DND-41 (cell line): Measurements from ENCODE around the gene SCGB3A2.

Source experiments
- EZH2 ChIP-seq: IDR thresholded peaks from 3 replicates; pipeline ENCODE4 v1.6.1; 2012; ENCODE audit warnings: borderline replicate concordance, low read depth, mild to moderate bottlenecking, moderate library complexity, low read length, inconsistent platforms; ENCODE audit not compliant: severe bottlenecking
- TF ChIP-seq, protein P1 (sequence below): IDR thresholded peaks from 2 replicates; pipeline ENCODE4 v1.5.1; 2012; ENCODE audit warnings: borderline replicate concordance, low read length, moderate library complexity, mild to moderate bottlenecking; ENCODE audit not compliant: poor library complexity, severe bottlenecking; ENCODE audit errors: extremely low read depth

DNA sequence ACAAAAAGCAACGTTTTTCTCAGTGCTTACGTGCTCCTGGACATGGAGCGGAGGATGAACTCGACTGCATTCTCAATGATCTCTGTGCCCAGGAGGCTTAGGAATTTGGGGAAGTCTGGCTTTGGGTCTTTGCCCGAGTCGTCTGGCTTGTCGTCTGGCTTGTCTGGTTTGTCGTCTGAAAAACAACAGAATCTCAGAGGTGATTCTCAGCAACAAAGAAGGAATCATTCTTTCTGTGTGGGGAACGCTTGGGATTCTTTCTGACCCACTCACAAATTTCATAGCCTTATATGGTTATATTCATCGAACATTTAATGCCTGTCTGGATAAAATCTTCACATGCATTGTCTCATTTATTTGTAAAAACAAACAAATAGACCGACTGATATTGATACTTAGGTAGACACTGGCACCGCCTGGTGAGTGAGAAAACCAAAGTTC lies 23.1 kb downstream of the SCGB3A2 start:
- TF ChIP-seq, protein P1, sequence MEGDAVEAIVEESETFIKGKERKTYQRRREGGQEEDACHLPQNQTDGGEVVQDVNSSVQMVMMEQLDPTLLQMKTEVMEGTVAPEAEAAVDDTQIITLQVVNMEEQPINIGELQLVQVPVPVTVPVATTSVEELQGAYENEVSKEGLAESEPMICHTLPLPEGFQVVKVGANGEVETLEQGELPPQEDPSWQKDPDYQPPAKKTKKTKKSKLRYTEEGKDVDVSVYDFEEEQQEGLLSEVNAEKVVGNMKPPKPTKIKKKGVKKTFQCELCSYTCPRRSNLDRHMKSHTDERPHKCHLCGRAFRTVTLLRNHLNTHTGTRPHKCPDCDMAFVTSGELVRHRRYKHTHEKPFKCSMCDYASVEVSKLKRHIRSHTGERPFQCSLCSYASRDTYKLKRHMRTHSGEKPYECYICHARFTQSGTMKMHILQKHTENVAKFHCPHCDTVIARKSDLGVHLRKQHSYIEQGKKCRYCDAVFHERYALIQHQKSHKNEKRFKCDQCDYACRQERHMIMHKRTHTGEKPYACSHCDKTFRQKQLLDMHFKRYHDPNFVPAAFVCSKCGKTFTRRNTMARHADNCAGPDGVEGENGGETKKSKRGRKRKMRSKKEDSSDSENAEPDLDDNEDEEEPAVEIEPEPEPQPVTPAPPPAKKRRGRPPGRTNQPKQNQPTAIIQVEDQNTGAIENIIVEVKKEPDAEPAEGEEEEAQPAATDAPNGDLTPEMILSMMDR, result no peak
- no peak for TF ChIP-seq EZH2
